B cell (primary cell): ENCODE measurements around the gene CPHXL. TPM values are rescaled to one million over a fixed set of nuclear protein-coding genes. Genes with fewer than 3 reads are reported as not detected.

Source experiments
- ATAC-seq: fragments of 200-7000 bp; cut with Tn5 transposase; one replicate; pipeline ENCODE4 v1.10.0; 2021; ENCODE audit warnings: low read depth, mild to moderate bottlenecking, moderate number of reproducible peaks, moderate library complexity
- CTCF ChIA-PET: fragments of 350-600 bp; sonication (Branson Sonifier 250); formaldehyde crosslinking; loops from one replicate; lab custom pipeline; 2021; ENCODE audit warnings: antibody characterized with exemption, inconsistent platforms; lab: Charles Lee
- POLR2A ChIA-PET: fragments of 350-600 bp; sonication (Branson Sonifier 250); formaldehyde crosslinking; loops from one replicate; lab custom pipeline; 2021; ENCODE audit warnings: antibody characterized with exemption; lab: Charles Lee
- DNase-seq: peaks from one replicate; pipeline ENCODE4 v3.0.0; 2013
- H2AFZ ChIP-seq: 2 replicates; pipeline ENCODE4 v1.6.1; 2012; ENCODE audit warnings: mild to moderate bottlenecking, low read depth, low read length; ENCODE audit not compliant: insufficient read depth, poor library complexity, severe bottlenecking
- H3K27ac ChIP-seq, 2 donors: 1 replicate in 1 of 2; 2 replicates in 1 of 2; pipeline ENCODE4 v1.5.1; 2012 to 2013; ENCODE audit warnings: low read length in 2 of 2, mild to moderate bottlenecking in 2 of 2, moderate library complexity in 1 of 2
- H3K27me3 ChIP-seq, 4 experiments: fragments of 200-600 bp in 1 of 4; sonication (generic) in 1 of 4; replicated peaks in 1 of 4; 1 replicate in 2 of 4; 2 replicates in 2 of 4; pipeline versions ENCODE4 v1.6.1 to v1.7.0; 2013 to 2016; ENCODE audit warnings: low read length in 3 of 4, mild to moderate bottlenecking in 2 of 4, mixed read lengths in 1 of 4, moderate library complexity in 1 of 4; ENCODE audit not compliant: insufficient read depth in 4 of 4, control insufficient read depth in 3 of 4; ENCODE audit errors: control extremely low read depth in 1 of 4
- H3K36me3 ChIP-seq, 2 experiments: replicated peaks in 1 of 2; 1 replicate in 1 of 2; 2 replicates in 1 of 2; pipeline versions ENCODE4 v1.6.1 to v1.7.1; 2013; ENCODE audit warnings: low read length in 1 of 2; ENCODE audit not compliant: insufficient read depth in 2 of 2, control insufficient read depth in 1 of 2; ENCODE audit errors: control extremely low read depth in 1 of 2, extremely low read depth in 1 of 2
- H3K4me1 ChIP-seq, 2 donors: fragments of 200-600 bp in 1 of 2; sonication (generic) in 1 of 2; 1 replicate in 1 of 2; 2 replicates in 1 of 2; pipeline versions ENCODE4 v1.5.1 to v1.6.1; 2013 to 2017; ENCODE audit warnings: low read length in 2 of 2; ENCODE audit not compliant: control insufficient read depth in 2 of 2, insufficient read depth in 2 of 2
- H3K4me2 ChIP-seq: replicated peaks from 2 replicates; pipeline ENCODE3; 2012; ENCODE audit warnings: mild to moderate bottlenecking, low read depth, low read length; ENCODE audit not compliant: poor library complexity, severe bottlenecking
- H3K4me3 ChIP-seq, 5 experiments: fragments of 200-600 bp in 1 of 5; sonication (generic) in 1 of 5; 1 replicate in 3 of 5; 2 replicates in 2 of 5; pipeline versions ENCODE4 v1.5.1 to v1.7.0; 2011 to 2016; ENCODE audit warnings: low read length in 4 of 5, mild to moderate bottlenecking in 4 of 5, low read depth in 2 of 5, control low read depth in 1 of 5, moderate library complexity in 1 of 5; ENCODE audit not compliant: insufficient read depth in 1 of 5; ENCODE audit errors: control extremely low read depth in 1 of 5, extremely low read depth in 1 of 5
- H3K79me2 ChIP-seq: fragments of 200-600 bp; sonication (generic); one replicate; pipeline ENCODE4 v1.6.0; 2016; ENCODE audit warnings: low read length; ENCODE audit not compliant: control insufficient read depth, insufficient read depth
- H3K9ac ChIP-seq: fragments of 200-600 bp; sonication (generic); 2 replicates; pipeline ENCODE4 v1.6.1; 2017; ENCODE audit warnings: mild to moderate bottlenecking, low read length, moderate library complexity
- H3K9me3 ChIP-seq, 3 donors: one replicate each; pipeline versions ENCODE4 v1.6.1 to v1.7.1; 2013; ENCODE audit warnings: low read length in 2 of 3; ENCODE audit not compliant: control insufficient read depth in 2 of 3, insufficient read depth in 1 of 3; ENCODE audit errors: control extremely low read depth in 1 of 3
- H4K20me1 ChIP-seq: 2 replicates; pipeline ENCODE4 v1.6.0; 2012; ENCODE audit warnings: mild to moderate bottlenecking, low read length; ENCODE audit not compliant: insufficient read depth, control insufficient read depth, poor library complexity, severe bottlenecking
- H3K27ac Mint-ChIP-seq: one replicate; pipeline ENCODE4 v1.8.0; 2021; ENCODE audit warnings: mixed read lengths
- H3K27me3 Mint-ChIP-seq: one replicate; pipeline ENCODE4 v1.8.0; 2021; ENCODE audit warnings: mixed read lengths
- H3K4me1 Mint-ChIP-seq: one replicate; pipeline ENCODE4 v1.8.0; 2021; ENCODE audit warnings: mixed read lengths
- H3K4me3 Mint-ChIP-seq: one replicate; pipeline ENCODE4 v1.8.0; 2021; ENCODE audit warnings: mixed read lengths
- H3K9me3 Mint-ChIP-seq: one replicate; pipeline ENCODE4 v1.8.0; 2022; ENCODE audit warnings: mixed read lengths; ENCODE audit not compliant: insufficient read depth
- CTCF ChIP-seq: fragments of 200-600 bp; IDR thresholded peaks from one replicate; pipeline ENCODE4 v1.8.0; 2022; ENCODE audit warnings: antibody characterized with exemption, mild to moderate bottlenecking
- EZH2 ChIP-seq: IDR thresholded peaks from 2 replicates; pipeline ENCODE4 v1.6.1; 2012; ENCODE audit warnings: borderline replicate concordance, low read depth, mild to moderate bottlenecking, moderate library complexity, low read length; ENCODE audit not compliant: insufficient read depth, poor library complexity, severe bottlenecking
- WGBS: methylation state at CpG from one replicate; pipeline ENCODE4 v1.1.5; 2013; ENCODE audit warnings: missing lambda C conversion rate; ENCODE audit not compliant: insufficient coverage; 5-methylcytosine and 5-hydroxymethylcytosine counted together
- intact Hi-C: fragments of 100-400 bp; cut with micrococcal nuclease; formaldehyde crosslinking; loops from one replicate; pipeline ENCODE4 v1.10.0; 2022
- polyA plus RNA-seq: library from polyadenylated mRNA; depleted of rRNA; stranded (reverse); fragments of >200 nt; gene quantifications from 2 replicates; pipeline ENCODE4 v1.2.3, GENCODE V29; 2012
- total RNA-seq, 2 donors: library from RNA; stranded (reverse); fragments of 120-200 nt in 1 of 2; gene quantifications; 1 replicate in 1 of 2; 2 replicates in 1 of 2; pipeline versions ENCODE4 v1.2.3 to v1.2.4, GENCODE V29; 2013 to 2022

Gene CPHXL
- total and polyA plus RNA-seq, 2 donors (not counting 1 experiment from before 2014, with no cell fraction given) = not detected

- ChIA-PET CTCF (no interaction called here), POLR2A (no interaction called here)
- no CpG with 5 or more reads among the region's 1 CpG for WGBS
- DNase-seq = no peak
- Mint-ChIP-seq H3K4me1 (no peaks in the 10 kb centered on the region), H3K27ac (no peak overlapping the region), H3K4me3 (no peak overlapping the region), H3K9me3 (peaks cover 7% of the 10 kb centered on the region), H3K27me3 (peaks cover 12% of the 10 kb centered on the region)
- H3K27me3 ChIP-seq = no peaks in the 10 kb centered on the region
- TF ChIP-seq CTCF (no peak), EZH2 (no peak)
- H3K9me3 ChIP-seq = peaks cover 0 to 15% (median 8%) of the 10 kb centered on the region in 3 donors
- no peak overlapping the region for H3K9ac ChIP-seq
- H3K4me3 ChIP-seq = no peak overlapping the region
- no peaks in the 10 kb centered on the region for H4K20me1 ChIP-seq
- H3K36me3 ChIP-seq = no peaks in the 10 kb centered on the region
- no peaks in the 10 kb centered on the region for H3K4me1 ChIP-seq
- H2AFZ ChIP-seq = no peak overlapping the region
- no peaks in the 10 kb centered on the region for H3K79me2 ChIP-seq
- no peak overlapping the region for H3K4me2 ChIP-seq
- no peak for ATAC-seq
- intact Hi-C loops = no loop called here
- H3K27ac ChIP-seq = no peak overlapping the region
Observed at GRCh38 chr16:75742424-75743047, 16.2 kb upstream of the CPHXL start.

GRCh38 chr16:75733305-75734211 is 7.3 kb upstream of the CPHXL start:
- ChIA-PET POLR2A (interaction anchor here (0.6 kb wide), 1 partner anchor 29 kb away, joined by 3 read pairs; no protein-coding TSS in a partner anchor), CTCF (no interaction called here)
- H3K27me3 ChIP-seq = no peaks in the 10 kb centered on the region
- Mint-ChIP-seq H3K27me3 (peaks cover 3% of the 10 kb centered on the region), H3K4me1 (no peaks in the 10 kb centered on the region), H3K27ac (no peak overlapping the region), H3K4me3 (no peak overlapping the region), H3K9me3 (no peaks in the 10 kb centered on the region)
- H3K4me1 ChIP-seq = no peaks in the 10 kb centered on the region
- DNase-seq = no peak
- no peaks in the 10 kb centered on the region for H4K20me1 ChIP-seq
- H2AFZ ChIP-seq = no peak overlapping the region
- no peaks in the 10 kb centered on the region for H3K9me3 ChIP-seq
- no peak overlapping the region for H3K4me3 ChIP-seq
- no peak for ATAC-seq
- no peak overlapping the region for H3K4me2 ChIP-seq
- WGBS = 77% methylated on average over 3 of the region's 6 CpGs
- intact Hi-C loops = no loop called here
- no peak overlapping the region for H3K27ac ChIP-seq
- H3K36me3 ChIP-seq = no peaks in the 10 kb centered on the region
- no peak overlapping the region for H3K9ac ChIP-seq
- TF ChIP-seq EZH2 (no peak), CTCF (no peak)
- H3K79me2 ChIP-seq = no peaks in the 10 kb centered on the region
